Mononuclear cell (primary cell): ENCODE measurements around the gene DSTYK. TPM values are rescaled to one million over a fixed set of nuclear protein-coding genes. Genes with fewer than 3 reads are reported as not detected.

Source experiments
- H3K27me3 ChIP-seq: 2 replicates; pipeline ENCODE4 v1.6.0; 2011; ENCODE audit warnings: low read length, control low read depth; ENCODE audit not compliant: insufficient read depth
- H3K4me1 ChIP-seq: 2 replicates; pipeline ENCODE4 v1.5.1; 2011; ENCODE audit warnings: mild to moderate bottlenecking, low read length, control low read depth; ENCODE audit not compliant: insufficient read depth
- H3K4me3 ChIP-seq: 2 replicates; pipeline ENCODE4 v1.5.1; 2011; ENCODE audit warnings: mild to moderate bottlenecking, low read length, moderate library complexity
- H3K9me3 ChIP-seq: 2 replicates; pipeline ENCODE4 v1.5.1; 2011; ENCODE audit warnings: low read depth, mild to moderate bottlenecking, control low read depth, low read length
- total RNA-seq: library from RNA; depleted of rRNA; stranded (reverse); fragments of >200 nt; gene quantifications from one replicate; pipeline ENCODE4 v1.2.3, GENCODE V29; 2012

DSTYK gene
- total RNA-seq, 1 donor = 16.3 TPM

DNA sequence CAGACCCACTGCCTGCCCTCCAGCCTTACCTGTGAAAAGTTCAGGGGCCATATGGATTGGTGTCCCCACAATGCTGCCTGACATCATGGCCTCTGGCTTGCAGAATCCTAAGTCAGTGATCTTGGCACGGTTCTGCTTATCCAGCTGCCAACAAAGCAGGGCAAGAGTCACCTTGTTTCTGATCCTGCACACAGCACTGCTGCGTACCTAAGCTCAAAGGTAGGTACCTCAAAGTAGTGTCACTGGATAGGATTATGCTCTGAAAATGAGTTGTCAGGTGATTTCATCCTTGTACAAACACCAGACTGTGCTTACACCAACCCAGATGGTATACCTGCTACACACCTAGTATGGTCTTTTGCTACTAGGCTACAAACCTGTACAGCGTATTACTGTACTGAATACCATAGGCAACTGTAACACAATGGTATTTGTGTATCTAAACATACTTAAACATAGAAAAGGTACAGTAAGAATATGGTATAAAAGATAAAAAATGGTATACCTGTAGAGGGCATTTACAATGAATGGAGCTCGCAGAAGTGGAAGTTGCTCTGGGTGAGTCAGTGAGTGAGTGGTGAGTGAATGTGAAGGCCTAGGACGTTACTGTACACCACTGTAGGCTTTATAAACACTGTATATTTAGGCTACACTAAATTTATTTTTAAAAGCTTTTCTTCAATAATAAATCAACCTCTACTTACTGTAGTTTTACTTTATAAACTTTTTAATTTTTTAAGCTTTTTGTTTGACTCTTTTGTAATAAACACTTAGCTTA, 60.7 kb downstream of the DSTYK start:
- H3K4me3 ChIP-seq = no peak overlapping the region
- no peaks in the 10 kb centered on the region for H3K9me3 ChIP-seq
- H3K4me1 ChIP-seq = no peaks in the 10 kb centered on the region
- H3K27me3 ChIP-seq = no peaks in the 10 kb centered on the region

DNA sequence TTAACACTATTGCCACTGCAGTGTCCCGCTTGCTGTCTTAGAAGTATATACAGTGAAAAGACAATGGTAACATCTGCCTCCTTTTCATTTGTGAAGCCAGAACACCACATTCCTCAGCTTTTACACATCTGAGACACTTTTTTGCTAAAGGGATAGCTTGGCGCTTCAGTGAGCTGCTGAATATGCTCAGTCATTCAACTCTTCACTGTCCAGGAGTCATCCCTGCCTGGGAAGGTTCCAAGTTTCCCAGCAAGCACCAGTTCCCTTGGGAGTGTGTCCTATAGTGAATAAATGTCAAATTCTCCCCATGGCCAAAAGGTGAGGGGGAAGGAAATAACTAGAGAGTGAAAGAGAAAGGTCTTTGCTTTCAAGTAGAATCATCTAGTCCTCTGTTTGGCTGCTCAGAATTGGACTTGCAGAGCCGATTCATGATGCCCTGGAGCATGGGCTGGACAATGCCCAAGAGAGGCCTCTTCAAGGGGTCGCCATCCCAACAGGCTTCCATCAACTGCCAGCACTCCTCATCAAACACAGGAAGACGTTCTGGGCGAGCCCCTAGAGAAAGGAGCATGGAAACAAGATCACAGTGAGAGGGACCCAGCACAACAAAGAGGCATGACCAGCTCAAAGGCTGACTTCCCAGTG, 64.2 kb downstream of the DSTYK start:
- no peaks in the 10 kb centered on the region for H3K4me1 ChIP-seq
- H3K9me3 ChIP-seq = no peaks in the 10 kb centered on the region

DNA sequence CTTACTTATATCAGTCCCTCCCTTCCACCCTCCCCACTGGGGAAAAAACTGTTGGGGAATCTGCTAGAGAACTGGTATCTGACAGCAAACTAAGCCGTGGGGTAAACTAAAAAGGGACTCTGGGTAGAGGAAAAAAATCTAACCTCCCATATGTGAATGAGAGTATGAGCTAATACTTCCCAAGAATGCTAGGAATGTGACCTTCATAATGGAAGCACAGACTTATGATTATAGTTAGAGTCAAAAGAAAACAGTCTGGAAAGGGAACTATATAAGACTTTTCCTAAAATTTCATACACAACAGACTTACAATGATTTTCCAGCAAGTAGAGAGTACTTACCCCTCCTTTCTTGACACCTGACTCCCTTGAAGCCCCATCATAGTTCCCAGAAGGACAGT, 66.8 kb downstream of the DSTYK start:
- peaks cover 4% of the 10 kb centered on the region for H3K4me1 ChIP-seq
- H3K27me3 ChIP-seq = no peaks in the 10 kb centered on the region
- no peak overlapping the region for H3K4me3 ChIP-seq
- no peaks in the 10 kb centered on the region for H3K9me3 ChIP-seq

More for the DNA sequence above, 64.2 kb downstream of the DSTYK start:
- H3K27me3 ChIP-seq = no peaks in the 10 kb centered on the region
- no peak overlapping the region for H3K4me3 ChIP-seq

GRCh38 chr1:205144046-205144720, 67.3 kb downstream of the DSTYK start:
- Histone ChIP-seq H3K9me3 (no peaks in the 10 kb centered on the region), H3K4me1 (peaks cover 4% of the 10 kb centered on the region), H3K4me3 (no peak overlapping the region)

DNA sequence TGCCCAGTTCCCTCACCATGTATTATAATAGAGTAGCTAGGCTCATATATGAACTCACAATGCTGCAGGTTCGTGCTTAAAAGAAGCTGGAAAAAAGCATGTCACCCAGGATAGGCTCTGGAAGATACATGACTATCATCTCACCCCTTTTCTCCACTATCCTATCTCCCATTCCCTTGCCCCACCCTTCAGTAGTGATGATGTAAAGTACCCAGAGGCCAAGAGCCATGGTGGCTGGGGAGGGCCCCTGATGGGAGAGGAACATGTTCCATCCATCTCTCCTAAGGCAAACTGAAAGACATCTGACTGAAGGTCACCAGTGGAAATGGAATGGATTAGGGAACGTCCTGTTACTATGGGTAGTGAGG, 69.4 kb downstream of the DSTYK start:
- Histone ChIP-seq H3K27me3 (no peaks in the 10 kb centered on the region), H3K4me3 (no peak overlapping the region), H3K4me1 (peaks cover 9% of the 10 kb centered on the region), H3K9me3 (no peaks in the 10 kb centered on the region)

More at GRCh38 chr1:205144046-205144720, 67.3 kb downstream of the DSTYK start:
- H3K27me3 ChIP-seq = no peaks in the 10 kb centered on the region

DNA sequence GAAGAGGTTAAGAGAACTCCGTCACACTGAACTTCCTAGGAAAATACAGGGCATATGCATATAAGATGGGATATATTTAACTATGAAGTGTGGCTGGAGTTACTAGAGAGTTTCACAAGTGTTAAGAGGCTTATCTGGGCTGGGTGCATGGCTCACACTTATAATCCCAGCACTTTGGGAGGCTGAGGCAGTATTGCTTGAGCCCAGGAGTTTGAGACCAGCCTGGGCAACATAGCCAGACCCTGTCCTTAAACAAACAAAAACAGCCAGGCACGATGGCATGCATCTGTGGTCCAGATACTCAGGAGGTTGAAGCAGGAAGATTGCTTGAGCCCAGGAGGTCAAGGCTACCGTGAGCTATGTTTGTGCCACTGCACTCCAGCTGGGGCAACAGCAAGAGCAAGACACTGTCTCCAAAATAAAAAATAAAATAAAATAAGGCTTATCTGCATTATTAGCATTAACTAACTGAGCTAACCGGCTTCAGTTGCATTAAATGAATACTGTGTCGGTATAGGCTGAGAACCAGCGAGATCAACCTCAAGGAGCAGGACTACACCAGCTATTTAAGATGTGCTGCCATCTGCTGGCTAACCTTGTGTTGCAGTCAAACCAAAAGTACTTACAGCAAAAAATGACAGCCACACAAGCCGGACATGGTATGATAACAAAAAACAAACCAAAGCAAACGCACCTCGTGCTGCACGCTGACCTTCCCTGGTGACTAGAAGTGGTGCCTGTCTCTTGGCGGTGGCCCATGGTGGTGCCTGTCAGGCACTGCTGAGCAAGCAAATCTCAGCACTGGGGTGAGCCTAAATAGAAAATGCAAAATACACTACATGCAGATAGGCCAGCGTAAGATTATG, 70.0 kb downstream of the DSTYK start:
- H3K27me3 ChIP-seq = no peaks in the 10 kb centered on the region
- H3K4me3 ChIP-seq = no peak overlapping the region
- peaks cover 9% of the 10 kb centered on the region for H3K4me1 ChIP-seq
- H3K9me3 ChIP-seq = no peaks in the 10 kb centered on the region

- Histone ChIP-seq H3K4me1 (peaks cover 9% of the 10 kb centered on the region), H3K9me3 (no peaks in the 10 kb centered on the region), H3K27me3 (no peaks in the 10 kb centered on the region), H3K4me3 (no peak overlapping the region)
These were observed 71.4 kb downstream of the DSTYK start for GRCh38 chr1:205140113-205140512.

DNA sequence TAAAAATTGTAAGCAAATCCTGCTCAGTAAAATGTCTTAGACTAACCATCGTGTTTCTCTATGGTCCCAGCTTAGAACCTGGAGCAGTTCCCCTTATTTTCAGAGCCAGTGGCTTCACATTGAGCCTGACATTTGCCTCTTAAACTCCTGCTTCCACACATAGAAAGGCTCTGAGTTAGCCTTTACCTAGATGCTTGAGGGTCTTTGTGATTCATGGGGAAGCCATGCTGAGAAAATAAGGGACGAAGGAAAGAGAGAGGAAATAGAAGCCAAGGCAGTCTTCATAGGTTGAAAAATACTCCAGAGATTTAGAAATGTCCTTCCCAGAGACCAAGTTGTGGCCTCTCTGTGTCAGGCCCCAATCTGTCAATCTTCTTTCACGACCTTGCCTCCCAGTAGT, 73.6 kb downstream of the DSTYK start:
- Histone ChIP-seq H3K4me3 (no peak overlapping the region), H3K9me3 (no peaks in the 10 kb centered on the region), H3K27me3 (no peaks in the 10 kb centered on the region), H3K4me1 (peaks cover 9% of the 10 kb centered on the region)

GRCh38 chr1:205133287-205133686, 78.2 kb downstream of the DSTYK start:
- Histone ChIP-seq H3K4me3 (no peak overlapping the region), H3K4me1 (peaks cover 3% of the 10 kb centered on the region), H3K27me3 (no peaks in the 10 kb centered on the region), H3K9me3 (no peaks in the 10 kb centered on the region)

GRCh38 chr1:205129447-205130029, 82.0 kb downstream of the DSTYK start:
- Histone ChIP-seq H3K4me1 (peaks cover 5% of the 10 kb centered on the region), H3K27me3 (no peaks in the 10 kb centered on the region), H3K4me3 (no peak overlapping the region), H3K9me3 (no peaks in the 10 kb centered on the region)

- H3K9me3 ChIP-seq = no peaks in the 10 kb centered on the region
- H3K4me1 ChIP-seq = peaks cover 9% of the 10 kb centered on the region
- H3K4me3 ChIP-seq = no peak overlapping the region
- no peaks in the 10 kb centered on the region for H3K27me3 ChIP-seq
These were observed 83.5 kb downstream of the DSTYK start for GRCh38 chr1:205128050-205128449.

- no peaks in the 10 kb centered on the region for H3K9me3 ChIP-seq
- peaks cover 13% of the 10 kb centered on the region for H3K4me1 ChIP-seq
- H3K27me3 ChIP-seq = no peaks in the 10 kb centered on the region
- H3K4me3 ChIP-seq = no peak overlapping the region
These were observed 83.9 kb downstream of the DSTYK start for GRCh38 chr1:205127646-205128045.

GRCh38 chr1:205124726-205125125, 86.8 kb downstream of the DSTYK start:
- no peaks in the 10 kb centered on the region for H3K27me3 ChIP-seq
- H3K9me3 ChIP-seq = no peaks in the 10 kb centered on the region
- peaks cover 31% of the 10 kb centered on the region for H3K4me1 ChIP-seq
- H3K4me3 ChIP-seq = no peak overlapping the region

GRCh38 chr1:205122489-205122882, 89.0 kb downstream of the DSTYK start:
- Histone ChIP-seq H3K9me3 (no peaks in the 10 kb centered on the region), H3K4me3 (peak overlapping the region; percentile 88), H3K27me3 (no peaks in the 10 kb centered on the region), H3K4me1 (peaks cover 41% of the 10 kb centered on the region)
